ENCODE data around the gene CHAT.

- TF ChIP-seq CTCF (IDR thresholded peaks at IDR 0.05; ENCODE audit: low read depth, low read length) (no peak), EZH2phosphoT487 (IDR thresholded peaks at IDR 0.05; ENCODE audit: low read depth) (no peak)
Measured at GRCh38 chr10:49688261-49688846, 74.5 kb downstream of the CHAT start.
